ENCODE data around the gene BICRAL. TPM values are rescaled to one million over a fixed set of nuclear protein-coding genes. Genes with fewer than 3 reads are reported as not detected.
A peak's percentile ranks its signal among the peaks of the same experiment; 100 is the strongest.

BICRAL gene
- total and polyA plus RNA-seq, 9 of the 15 experiments (the other 6 are each of a cell fraction or from before 2014, with no cell fraction given) = 1.2 to 11.9 (median 5.6) TPM

DNA sequence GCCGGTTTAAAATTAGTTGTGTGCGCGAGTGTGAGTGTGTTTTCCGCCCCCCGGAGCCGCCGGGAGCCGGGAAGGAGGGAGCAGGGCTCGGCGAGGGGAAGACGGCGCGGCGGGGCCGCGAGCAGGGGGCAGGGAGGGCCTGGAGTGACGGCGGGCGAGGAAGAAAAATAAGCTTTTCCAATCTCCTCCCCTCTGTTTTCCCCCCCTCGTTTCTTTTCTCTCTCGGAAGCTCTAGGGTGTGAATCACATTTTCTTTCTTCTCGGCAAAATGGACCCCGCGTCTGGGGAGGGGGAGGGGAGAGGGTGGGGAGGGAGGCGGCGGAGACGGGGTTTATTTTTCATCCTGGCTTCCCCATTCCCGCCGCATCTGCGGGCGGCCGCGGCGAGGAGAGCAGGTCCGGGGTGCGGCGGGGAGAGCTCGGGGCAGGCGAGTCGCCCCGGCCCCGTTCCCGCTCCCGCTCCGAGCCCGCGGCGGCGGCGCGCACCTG, 881 bp downstream of the BICRAL start (continued):
- TF ChIP-seq, protein P1, sequence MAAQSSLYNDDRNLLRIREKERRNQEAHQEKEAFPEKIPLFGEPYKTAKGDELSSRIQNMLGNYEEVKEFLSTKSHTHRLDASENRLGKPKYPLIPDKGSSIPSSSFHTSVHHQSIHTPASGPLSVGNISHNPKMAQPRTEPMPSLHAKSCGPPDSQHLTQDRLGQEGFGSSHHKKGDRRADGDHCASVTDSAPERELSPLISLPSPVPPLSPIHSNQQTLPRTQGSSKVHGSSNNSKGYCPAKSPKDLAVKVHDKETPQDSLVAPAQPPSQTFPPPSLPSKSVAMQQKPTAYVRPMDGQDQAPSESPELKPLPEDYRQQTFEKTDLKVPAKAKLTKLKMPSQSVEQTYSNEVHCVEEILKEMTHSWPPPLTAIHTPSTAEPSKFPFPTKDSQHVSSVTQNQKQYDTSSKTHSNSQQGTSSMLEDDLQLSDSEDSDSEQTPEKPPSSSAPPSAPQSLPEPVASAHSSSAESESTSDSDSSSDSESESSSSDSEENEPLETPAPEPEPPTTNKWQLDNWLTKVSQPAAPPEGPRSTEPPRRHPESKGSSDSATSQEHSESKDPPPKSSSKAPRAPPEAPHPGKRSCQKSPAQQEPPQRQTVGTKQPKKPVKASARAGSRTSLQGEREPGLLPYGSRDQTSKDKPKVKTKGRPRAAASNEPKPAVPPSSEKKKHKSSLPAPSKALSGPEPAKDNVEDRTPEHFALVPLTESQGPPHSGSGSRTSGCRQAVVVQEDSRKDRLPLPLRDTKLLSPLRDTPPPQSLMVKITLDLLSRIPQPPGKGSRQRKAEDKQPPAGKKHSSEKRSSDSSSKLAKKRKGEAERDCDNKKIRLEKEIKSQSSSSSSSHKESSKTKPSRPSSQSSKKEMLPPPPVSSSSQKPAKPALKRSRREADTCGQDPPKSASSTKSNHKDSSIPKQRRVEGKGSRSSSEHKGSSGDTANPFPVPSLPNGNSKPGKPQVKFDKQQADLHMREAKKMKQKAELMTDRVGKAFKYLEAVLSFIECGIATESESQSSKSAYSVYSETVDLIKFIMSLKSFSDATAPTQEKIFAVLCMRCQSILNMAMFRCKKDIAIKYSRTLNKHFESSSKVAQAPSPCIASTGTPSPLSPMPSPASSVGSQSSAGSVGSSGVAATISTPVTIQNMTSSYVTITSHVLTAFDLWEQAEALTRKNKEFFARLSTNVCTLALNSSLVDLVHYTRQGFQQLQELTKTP (IDR thresholded peaks at IDR 0.05; ENCODE audit: low read depth in 1 of 2, partially characterized antibody in 2 of 2) = peak in 1 of 2 experiments; percentile 44
- TF ChIP-seq OTX1 (CRISPR knock-in tag; IDR thresholded peaks at IDR 0.05) (peak; percentile 64; the same call in 1 of the 2 replicates), ETV1 (tag; conservative IDR thresholded peaks at IDR 0.05; ENCODE audit: low read depth) (peak; percentile 31; the same call in 1 of the 2 replicates), HMGN3 (IDR thresholded peaks at IDR 0.05; ENCODE audit: borderline replicate concordance, extremely low read depth, insufficient read length, low read depth, low read length) (peak; percentile 21), TAF9B (IDR thresholded peaks at IDR 0.05; ENCODE audit: partially characterized antibody) (peak; percentile 44), CBFA2T2 (conservative IDR thresholded peaks at IDR 0.05) (no peak), ZNF830 (CRISPR knock-in tag; IDR thresholded peaks at IDR 0.05) (0 out of 2 replicates have a peak, but pooled peaks have one; percentile 29), TAF15 (IDR thresholded peaks at IDR 0.05; ENCODE audit: low read depth, low read length) (no peak), ETS2 (tag; IDR thresholded peaks at IDR 0.05; ENCODE audit: borderline replicate concordance, poor library complexity, severe bottlenecking) (no peak), ZNF174 (CRISPR knock-in tag; IDR thresholded peaks at IDR 0.05) (no peak), ZNF253 (CRISPR knock-in tag; conservative IDR thresholded peaks at IDR 0.05) (no peak), CCNT2 (IDR thresholded peaks at IDR 0.05; ENCODE audit: borderline replicate concordance, extremely low read depth, insufficient read length, low read depth, low read length) (peak; percentile 53), MEIS2 (IDR thresholded peaks at IDR 0.05; ENCODE audit: partially characterized antibody) (no peak), CC2D1A (IDR thresholded peaks at IDR 0.05) (no peak), SIN3B (IDR thresholded peaks at IDR 0.05; ENCODE audit: low read depth) (no peak)
- TF ChIP-seq, protein P2, sequence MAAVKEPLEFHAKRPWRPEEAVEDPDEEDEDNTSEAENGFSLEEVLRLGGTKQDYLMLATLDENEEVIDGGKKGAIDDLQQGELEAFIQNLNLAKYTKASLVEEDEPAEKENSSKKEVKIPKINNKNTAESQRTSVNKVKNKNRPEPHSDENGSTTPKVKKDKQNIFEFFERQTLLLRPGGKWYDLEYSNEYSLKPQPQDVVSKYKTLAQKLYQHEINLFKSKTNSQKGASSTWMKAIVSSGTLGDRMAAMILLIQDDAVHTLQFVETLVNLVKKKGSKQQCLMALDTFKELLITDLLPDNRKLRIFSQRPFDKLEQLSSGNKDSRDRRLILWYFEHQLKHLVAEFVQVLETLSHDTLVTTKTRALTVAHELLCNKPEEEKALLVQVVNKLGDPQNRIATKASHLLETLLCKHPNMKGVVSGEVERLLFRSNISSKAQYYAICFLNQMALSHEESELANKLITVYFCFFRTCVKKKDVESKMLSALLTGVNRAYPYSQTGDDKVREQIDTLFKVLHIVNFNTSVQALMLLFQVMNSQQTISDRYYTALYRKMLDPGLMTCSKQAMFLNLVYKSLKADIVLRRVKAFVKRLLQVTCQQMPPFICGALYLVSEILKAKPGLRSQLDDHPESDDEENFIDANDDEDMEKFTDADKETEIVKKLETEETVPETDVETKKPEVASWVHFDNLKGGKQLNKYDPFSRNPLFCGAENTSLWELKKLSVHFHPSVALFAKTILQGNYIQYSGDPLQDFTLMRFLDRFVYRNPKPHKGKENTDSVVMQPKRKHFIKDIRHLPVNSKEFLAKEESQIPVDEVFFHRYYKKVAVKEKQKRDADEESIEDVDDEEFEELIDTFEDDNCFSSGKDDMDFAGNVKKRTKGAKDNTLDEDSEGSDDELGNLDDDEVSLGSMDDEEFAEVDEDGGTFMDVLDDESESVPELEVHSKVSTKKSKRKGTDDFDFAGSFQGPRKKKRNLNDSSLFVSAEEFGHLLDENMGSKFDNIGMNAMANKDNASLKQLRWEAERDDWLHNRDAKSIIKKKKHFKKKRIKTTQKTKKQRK (IDR thresholded peaks at IDR 0.05; ENCODE audit: borderline replicate concordance, low read depth, low read length) = no peak
- TF ChIP-seq, protein P3, sequence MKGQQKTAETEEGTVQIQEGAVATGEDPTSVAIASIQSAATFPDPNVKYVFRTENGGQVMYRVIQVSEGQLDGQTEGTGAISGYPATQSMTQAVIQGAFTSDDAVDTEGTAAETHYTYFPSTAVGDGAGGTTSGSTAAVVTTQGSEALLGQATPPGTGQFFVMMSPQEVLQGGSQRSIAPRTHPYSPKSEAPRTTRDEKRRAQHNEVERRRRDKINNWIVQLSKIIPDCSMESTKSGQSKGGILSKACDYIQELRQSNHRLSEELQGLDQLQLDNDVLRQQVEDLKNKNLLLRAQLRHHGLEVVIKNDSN (CRISPR knock-in tag; IDR thresholded peaks at IDR 0.05) = no peak
- TF ChIP-seq, protein P4, sequence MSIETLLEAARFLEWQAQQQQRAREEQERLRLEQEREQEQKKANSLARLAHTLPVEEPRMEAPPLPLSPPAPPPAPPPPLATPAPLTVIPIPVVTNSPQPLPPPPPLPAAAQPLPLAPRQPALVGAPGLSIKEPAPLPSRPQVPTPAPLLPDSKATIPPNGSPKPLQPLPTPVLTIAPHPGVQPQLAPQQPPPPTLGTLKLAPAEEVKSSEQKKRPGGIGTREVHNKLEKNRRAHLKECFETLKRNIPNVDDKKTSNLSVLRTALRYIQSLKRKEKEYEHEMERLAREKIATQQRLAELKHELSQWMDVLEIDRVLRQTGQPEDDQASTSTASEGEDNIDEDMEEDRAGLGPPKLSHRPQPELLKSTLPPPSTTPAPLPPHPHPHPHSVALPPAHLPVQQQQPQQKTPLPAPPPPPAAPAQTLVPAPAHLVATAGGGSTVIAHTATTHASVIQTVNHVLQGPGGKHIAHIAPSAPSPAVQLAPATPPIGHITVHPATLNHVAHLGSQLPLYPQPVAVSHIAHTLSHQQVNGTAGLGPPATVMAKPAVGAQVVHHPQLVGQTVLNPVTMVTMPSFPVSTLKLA (conservative IDR thresholded peaks at IDR 0.05) = 0 out of 4 replicates have a peak, but pooled peaks of 1 of the 2 experiments have one; percentile 21

All from K562 (cell line).